Mesenchymal stem cell (in vitro differentiated cells and primary cell): Measurements from ENCODE around the gene THBS3.
A peak's percentile ranks its signal among the peaks of the same experiment; 100 is the strongest.

Experiments used
- DNase-seq: peaks from one replicate; pipeline ENCODE4 v3.0.0-alpha.2; 2013
- H2AFZ ChIP-seq: one replicate; pipeline ENCODE4 v1.6.1; 2013; ENCODE audit warnings: low read depth, mild to moderate bottlenecking, control low read depth, inconsistent platforms, low read length, moderate library complexity
- H2AK5ac ChIP-seq: 2 replicates; pipeline ENCODE4 v1.6.1; 2013; ENCODE audit warnings: low read length, moderate library complexity, mild to moderate bottlenecking, inconsistent platforms; ENCODE audit not compliant: severe bottlenecking
- H2BK120ac ChIP-seq: one replicate; pipeline ENCODE4 v1.6.1; 2013; ENCODE audit warnings: low read depth, mild to moderate bottlenecking, inconsistent platforms, low read length, moderate library complexity
- H2BK12ac ChIP-seq, 2 experiments: one replicate each; pipeline ENCODE4 v1.6.1; 2013; ENCODE audit warnings: inconsistent platforms in 2 of 2, low read length in 2 of 2, mild to moderate bottlenecking in 2 of 2, moderate library complexity in 2 of 2, control low read depth in 1 of 2
- H2BK15ac ChIP-seq: one replicate; pipeline ENCODE4 v1.6.1; 2013; ENCODE audit warnings: mild to moderate bottlenecking, low read depth, inconsistent platforms; ENCODE audit not compliant: poor library complexity, severe bottlenecking
- H2BK5ac ChIP-seq: 2 replicates; pipeline ENCODE4 v1.6.1; 2013; ENCODE audit warnings: low read depth, mild to moderate bottlenecking, low read length, control low read depth, inconsistent platforms; ENCODE audit not compliant: poor library complexity, severe bottlenecking
- H3K14ac ChIP-seq, 2 experiments: one replicate each; pipeline ENCODE4 v1.6.1; 2013; ENCODE audit warnings: inconsistent platforms in 2 of 2, low read length in 2 of 2, control low read depth in 1 of 2, mild to moderate bottlenecking in 1 of 2, moderate library complexity in 1 of 2
- H3K18ac ChIP-seq, 2 experiments: one replicate each; pipeline ENCODE4 v1.6.1; 2013; ENCODE audit warnings: inconsistent platforms in 2 of 2, low read length in 2 of 2, control low read depth in 1 of 2, low read depth in 1 of 2, mild to moderate bottlenecking in 1 of 2
- H3K23ac ChIP-seq, 2 experiments: one replicate each; pipeline ENCODE4 v1.6.1; 2013; ENCODE audit warnings: inconsistent platforms in 2 of 2, low read length in 2 of 2, mild to moderate bottlenecking in 2 of 2, moderate library complexity in 2 of 2, control low read depth in 1 of 2
- H3K27ac ChIP-seq: 2 replicates; pipeline ENCODE4 v1.5.1; 2013; ENCODE audit warnings: mild to moderate bottlenecking, moderate library complexity, low read length, control low read depth, inconsistent platforms; ENCODE audit not compliant: poor library complexity, severe bottlenecking
- H3K27me3 ChIP-seq, 2 experiments: 2 replicates each; pipeline versions ENCODE4 v1.6.1 to v1.7.0; 2013; ENCODE audit warnings: low read length in 2 of 2, mild to moderate bottlenecking in 2 of 2, moderate library complexity in 2 of 2, control low read depth in 1 of 2, inconsistent platforms in 1 of 2; ENCODE audit not compliant: control insufficient read depth in 1 of 2, insufficient read depth in 1 of 2
- H3K36me3 ChIP-seq, 2 experiments: 2 replicates each; pipeline versions ENCODE4 v1.6.1 to v1.7.0; 2013; ENCODE audit warnings: low read length in 2 of 2, control low read depth in 1 of 2, inconsistent platforms in 1 of 2, low read depth in 1 of 2, mild to moderate bottlenecking in 1 of 2; ENCODE audit not compliant: insufficient read depth in 2 of 2, control insufficient read depth in 1 of 2
- H3K4ac ChIP-seq, 2 experiments: one replicate each; pipeline ENCODE4 v1.6.1; 2013; ENCODE audit warnings: inconsistent platforms in 2 of 2, low read length in 2 of 2, mild to moderate bottlenecking in 2 of 2, moderate library complexity in 2 of 2, control low read depth in 1 of 2, low read depth in 1 of 2
- H3K4me1 ChIP-seq: 2 replicates; pipeline ENCODE4 v1.6.1; 2013; ENCODE audit warnings: low read depth, low read length, control low read depth; ENCODE audit not compliant: control insufficient read depth, insufficient read depth
- H3K4me2 ChIP-seq: 2 replicates; pipeline ENCODE4 v1.6.1; 2013; ENCODE audit warnings: low read length, mild to moderate bottlenecking, inconsistent platforms; ENCODE audit not compliant: poor library complexity, severe bottlenecking
- H3K4me3 ChIP-seq, 2 experiments: 2 replicates each; pipeline versions ENCODE4 v1.5.1 to v1.7.0; 2013; ENCODE audit warnings: low read length in 2 of 2, mild to moderate bottlenecking in 2 of 2, control low read depth in 1 of 2, low read depth in 1 of 2; ENCODE audit not compliant: insufficient read depth in 1 of 2
- H3K79me1 ChIP-seq: replicated peaks from 2 replicates; pipeline ENCODE4 v1.6.1; 2013; ENCODE audit warnings: mild to moderate bottlenecking, control low read depth, low read length, inconsistent platforms; ENCODE audit not compliant: poor library complexity, severe bottlenecking
- H3K9ac ChIP-seq: 2 replicates; pipeline ENCODE4 v1.7.0; 2013; ENCODE audit warnings: mild to moderate bottlenecking, low read length, moderate library complexity
- H3K9me3 ChIP-seq: 2 replicates; pipeline ENCODE4 v1.7.0; 2013; ENCODE audit warnings: mild to moderate bottlenecking, low read length; ENCODE audit not compliant: control insufficient read depth
- H4K8ac ChIP-seq: one replicate; pipeline ENCODE4 v1.6.1; 2013; ENCODE audit warnings: inconsistent platforms, mild to moderate bottlenecking, low read length, moderate library complexity
- H4K91ac ChIP-seq: one replicate; pipeline ENCODE4 v1.6.1; 2013; ENCODE audit warnings: mild to moderate bottlenecking, low read length, inconsistent platforms
- WGBS: methylation state at CpG from one replicate; pipeline ENCODE4 v1.1.7; 2013; ENCODE audit warnings: mixed read lengths; 5-methylcytosine and 5-hydroxymethylcytosine counted together

THBS3 gene

GRCh38 chr1:155200920-155201319, 6.8 kb downstream of the THBS3 start:
- Histone ChIP-seq H3K27ac (no peak overlapping the region), H3K4me1 (peaks cover 8% of the 10 kb centered on the region), H2BK5ac (no peak overlapping the region), H4K8ac (no peak overlapping the region), H2BK15ac (no peak overlapping the region), H3K14ac (peak overlapping the region in 1 of 2 experiments; percentile 64), H2BK12ac (no peak overlapping the region), H3K27me3 (no peaks in the 10 kb centered on the region), H3K4me3 (no peak overlapping the region), H2BK120ac (no peak overlapping the region), H3K23ac (no peak overlapping the region), H3K9me3 (no peaks in the 10 kb centered on the region), H3K4me2 (no peak overlapping the region), H3K9ac (no peak overlapping the region), H3K79me1 (peaks cover 12% of the 10 kb centered on the region), H3K4ac (no peak overlapping the region), H3K36me3 (peaks cover 60 to 79% of the 10 kb centered on the region in 2 experiments), H2AFZ (no peak overlapping the region), H4K91ac (no peak overlapping the region), H2AK5ac (no peak overlapping the region), H3K18ac (no peak overlapping the region)
- WGBS = 97% methylated on average over 5 of the region's 5 CpGs
- DNase-seq = no peak

GRCh38 chr1:155199792-155200191, 7.9 kb downstream of the THBS3 start:
- no peak overlapping the region for H4K91ac ChIP-seq
- H3K14ac ChIP-seq = no peak overlapping the region
- H3K27me3 ChIP-seq = no peaks in the 10 kb centered on the region
- H2BK12ac ChIP-seq = no peak overlapping the region
- H2BK5ac ChIP-seq = no peak overlapping the region
- peaks cover 13% of the 10 kb centered on the region for H3K4me1 ChIP-seq
- no peak overlapping the region for H2AFZ ChIP-seq
- H3K9ac ChIP-seq = no peak overlapping the region
- H2BK120ac ChIP-seq = no peak overlapping the region
- H3K36me3 ChIP-seq = peaks cover 55 to 70% of the 10 kb centered on the region in 2 experiments
- H3K4ac ChIP-seq = no peak overlapping the region
- H3K4me3 ChIP-seq = no peak overlapping the region
- no peaks in the 10 kb centered on the region for H3K9me3 ChIP-seq
- no peak overlapping the region for H3K4me2 ChIP-seq
- H4K8ac ChIP-seq = no peak overlapping the region
- H3K79me1 ChIP-seq = peaks cover 14% of the 10 kb centered on the region
- no peak overlapping the region for H3K27ac ChIP-seq
- no peak overlapping the region for H2AK5ac ChIP-seq
- WGBS = 95% methylated on average over 4 of the region's 4 CpGs
- no peak overlapping the region for H2BK15ac ChIP-seq
- no peak overlapping the region for H3K18ac ChIP-seq
- H3K23ac ChIP-seq = no peak overlapping the region
- no peak for DNase-seq

- no peak overlapping the region for H2BK12ac ChIP-seq
- no peak overlapping the region for H2BK15ac ChIP-seq
- H3K27me3 ChIP-seq = no peaks in the 10 kb centered on the region
- no peak overlapping the region for H3K18ac ChIP-seq
- H3K27ac ChIP-seq = no peak overlapping the region
- no peak overlapping the region for H4K8ac ChIP-seq
- H3K4me2 ChIP-seq = no peak overlapping the region
- no peak overlapping the region for H3K4ac ChIP-seq
- no peak overlapping the region for H3K23ac ChIP-seq
- 100% methylated on average over 3 of the region's 3 CpGs for WGBS
- H2AFZ ChIP-seq = no peak overlapping the region
- DNase-seq = no peak
- H3K36me3 ChIP-seq = peaks cover 54 to 66% of the 10 kb centered on the region in 2 experiments
- no peak overlapping the region for H3K4me3 ChIP-seq
- no peaks in the 10 kb centered on the region for H3K9me3 ChIP-seq
- H3K14ac ChIP-seq = no peak overlapping the region
- peaks cover 12% of the 10 kb centered on the region for H3K79me1 ChIP-seq
- H3K4me1 ChIP-seq = peaks cover 21% of the 10 kb centered on the region
- no peak overlapping the region for H2BK5ac ChIP-seq
- H3K9ac ChIP-seq = no peak overlapping the region
- H2AK5ac ChIP-seq = no peak overlapping the region
- H4K91ac ChIP-seq = no peak overlapping the region
- no peak overlapping the region for H2BK120ac ChIP-seq
Measured at GRCh38 chr1:155198547-155198906, 9.2 kb downstream of the THBS3 start.

- Histone ChIP-seq H2BK5ac (no peak overlapping the region), H4K8ac (no peak overlapping the region), H2AK5ac (no peak overlapping the region), H3K18ac (no peak overlapping the region), H3K9ac (no peak overlapping the region), H3K4me1 (peaks cover 24% of the 10 kb centered on the region), H2AFZ (no peak overlapping the region), H3K23ac (no peak overlapping the region), H2BK12ac (no peak overlapping the region), H3K27ac (no peak overlapping the region), H3K4ac (no peak overlapping the region), H3K4me3 (no peak overlapping the region), H3K4me2 (no peak overlapping the region), H4K91ac (no peak overlapping the region), H3K14ac (no peak overlapping the region), H3K27me3 (no peaks in the 10 kb centered on the region), H3K36me3 (peaks cover 51 to 63% of the 10 kb centered on the region in 2 experiments), H2BK120ac (no peak overlapping the region), H3K79me1 (peaks cover 12% of the 10 kb centered on the region), H3K9me3 (no peaks in the 10 kb centered on the region), H2BK15ac (no peak overlapping the region)
- DNase-seq = no peak
- WGBS = 98% methylated on average over 15 of the region's 15 CpGs
Measured at GRCh38 chr1:155197901-155198546, 9.7 kb downstream of the THBS3 start.
